Breast epithelium (tissue), 3 donors: ENCODE results near the gene DLK1.

Experiments
- POLR2A ChIP-seq: fragments of 450-650 bp; IDR thresholded peaks from one replicate; pipeline ENCODE4 v1.6.1; 2016; ENCODE audit warnings: antibody characterized with exemption, mild to moderate bottlenecking, moderate library complexity
- TF ChIP-seq, protein P1 (sequence below), 3 donors: fragments of 450-650 bp; IDR thresholded peaks; one replicate each; pipeline ENCODE4 v1.5.1; 2016 to 2017; ENCODE audit warnings: antibody characterized with exemption in 3 of 3, mild to moderate bottlenecking in 3 of 3, moderate library complexity in 3 of 3

GRCh38 chr14:100731011-100731670 is 4.4 kb downstream of the DLK1 start:
- TF ChIP-seq, protein P1, sequence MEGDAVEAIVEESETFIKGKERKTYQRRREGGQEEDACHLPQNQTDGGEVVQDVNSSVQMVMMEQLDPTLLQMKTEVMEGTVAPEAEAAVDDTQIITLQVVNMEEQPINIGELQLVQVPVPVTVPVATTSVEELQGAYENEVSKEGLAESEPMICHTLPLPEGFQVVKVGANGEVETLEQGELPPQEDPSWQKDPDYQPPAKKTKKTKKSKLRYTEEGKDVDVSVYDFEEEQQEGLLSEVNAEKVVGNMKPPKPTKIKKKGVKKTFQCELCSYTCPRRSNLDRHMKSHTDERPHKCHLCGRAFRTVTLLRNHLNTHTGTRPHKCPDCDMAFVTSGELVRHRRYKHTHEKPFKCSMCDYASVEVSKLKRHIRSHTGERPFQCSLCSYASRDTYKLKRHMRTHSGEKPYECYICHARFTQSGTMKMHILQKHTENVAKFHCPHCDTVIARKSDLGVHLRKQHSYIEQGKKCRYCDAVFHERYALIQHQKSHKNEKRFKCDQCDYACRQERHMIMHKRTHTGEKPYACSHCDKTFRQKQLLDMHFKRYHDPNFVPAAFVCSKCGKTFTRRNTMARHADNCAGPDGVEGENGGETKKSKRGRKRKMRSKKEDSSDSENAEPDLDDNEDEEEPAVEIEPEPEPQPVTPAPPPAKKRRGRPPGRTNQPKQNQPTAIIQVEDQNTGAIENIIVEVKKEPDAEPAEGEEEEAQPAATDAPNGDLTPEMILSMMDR (IDR thresholded peaks at IDR 0.05), result no peak
- TF ChIP-seq POLR2A, result no peak
